ENCODE data around the gene MAST3.
A peak's percentile ranks its signal among the peaks of the same experiment; 100 is the strongest.
"Not testable (repeated sequence)": the region's sequence is repeated elsewhere in the genome, so short reads cannot be mapped to it uniquely, and the experiment has no call there.

Gene MAST3

DNA sequence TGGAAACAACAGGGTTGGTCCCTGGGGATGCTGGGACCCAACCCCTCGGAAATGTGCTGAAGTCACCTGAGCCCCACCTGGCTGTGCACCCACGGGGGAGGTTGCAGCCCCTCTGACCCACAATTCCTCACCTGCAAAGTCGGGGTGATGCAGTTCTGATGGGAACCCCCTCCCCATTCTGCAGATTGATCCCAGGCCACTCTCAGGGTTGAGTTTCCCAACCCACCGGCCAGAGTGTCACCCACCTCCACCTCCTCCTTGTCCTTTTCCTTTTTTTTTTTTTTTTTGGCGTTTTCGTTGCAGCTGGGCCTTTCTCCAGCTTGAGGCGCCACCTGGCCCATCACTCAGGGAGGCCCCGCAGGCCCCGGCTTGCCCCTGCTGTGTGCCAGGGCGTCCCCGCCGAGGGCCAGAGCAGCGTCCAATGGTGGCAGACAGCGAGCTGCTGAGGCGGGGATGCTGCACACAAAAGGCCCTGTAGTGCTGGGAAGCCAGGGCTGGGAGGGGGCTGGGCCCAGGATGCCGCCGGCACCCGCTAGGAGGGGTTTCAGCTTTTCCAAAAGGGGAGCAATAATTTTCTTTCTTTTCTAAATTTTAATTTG lies 60.0 kb downstream of the MAST3 start:
- no peak for DNase-seq (ENCODE audit: low read depth in 2 of 3, low spot score in 2 of 3)

DNA sequence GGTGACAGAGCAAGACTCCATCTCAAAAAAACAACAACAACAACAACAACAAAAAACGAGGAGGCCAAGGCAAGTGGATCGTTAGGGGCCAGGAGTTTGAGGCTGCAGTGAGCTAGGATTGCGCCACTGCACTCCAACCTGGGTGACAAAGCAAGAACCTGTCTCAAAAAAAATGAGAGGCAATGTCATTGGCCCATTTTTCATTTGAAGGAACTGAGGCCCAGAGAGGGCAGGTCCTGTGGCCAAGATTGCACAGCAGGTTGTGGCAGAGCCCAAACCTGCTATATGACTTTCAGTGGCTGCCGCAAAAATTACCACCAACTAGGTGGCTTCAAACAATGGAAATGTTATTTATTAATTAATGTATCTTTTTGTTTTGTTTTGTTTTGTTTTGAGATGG lies 60.9 kb downstream of the MAST3 start:
- DNase-seq (ENCODE audit: low read depth in 2 of 3, low spot score in 2 of 3): no peak

DNA sequence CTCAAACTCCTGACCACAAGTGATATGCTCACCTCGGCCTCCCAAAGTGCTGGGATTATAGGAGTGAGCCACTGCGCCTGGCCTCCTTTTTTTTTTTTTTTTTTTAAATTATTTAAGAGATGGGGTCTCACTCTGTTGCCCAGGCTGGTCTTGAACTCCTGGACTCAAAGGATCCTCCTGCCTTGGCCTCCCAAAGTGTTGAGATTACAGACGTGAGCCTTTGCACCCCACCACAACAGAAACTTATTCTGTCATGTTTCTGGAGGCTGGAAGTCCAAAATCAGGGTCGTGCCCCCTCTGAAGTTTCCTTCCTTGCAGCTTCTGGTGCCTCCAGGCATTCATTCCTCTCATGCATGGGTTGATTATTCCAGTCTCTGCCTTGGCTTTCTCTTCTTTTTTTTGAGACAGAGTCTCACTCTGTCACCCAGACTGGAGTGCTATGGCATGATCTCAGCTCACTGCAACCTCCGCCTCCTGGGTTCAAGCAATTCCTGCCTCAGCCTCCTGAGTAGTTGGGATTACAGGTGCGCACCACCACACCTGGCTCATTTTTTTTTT lies 61.6 kb downstream of the MAST3 start:
- not testable (repeated sequence) for DNase-seq (ENCODE audit: low read depth in 2 of 3, low spot score in 2 of 3)

DNA sequence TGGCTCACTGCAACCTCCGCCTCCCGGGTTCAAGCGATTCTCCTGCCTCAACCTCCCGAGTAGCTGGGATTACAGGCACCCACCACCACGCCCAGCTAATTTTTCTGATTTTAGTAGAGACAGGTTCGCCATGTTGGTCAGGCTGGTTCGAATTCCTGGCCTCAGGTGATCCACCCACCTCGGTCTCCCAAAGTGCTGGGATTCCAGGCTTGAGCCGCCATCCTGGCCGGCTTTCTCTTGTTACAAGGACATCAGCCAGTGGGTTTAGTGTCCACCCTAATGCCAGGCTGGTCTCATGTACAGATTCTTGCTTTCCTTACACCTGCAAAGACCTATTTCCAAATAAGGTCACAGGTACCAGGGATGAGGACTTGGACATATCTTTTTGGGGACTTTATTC lies 62.2 kb downstream of the MAST3 start:
- DNase-seq (ENCODE audit: low read depth in 2 of 3, low spot score in 2 of 3): no peak

DNA sequence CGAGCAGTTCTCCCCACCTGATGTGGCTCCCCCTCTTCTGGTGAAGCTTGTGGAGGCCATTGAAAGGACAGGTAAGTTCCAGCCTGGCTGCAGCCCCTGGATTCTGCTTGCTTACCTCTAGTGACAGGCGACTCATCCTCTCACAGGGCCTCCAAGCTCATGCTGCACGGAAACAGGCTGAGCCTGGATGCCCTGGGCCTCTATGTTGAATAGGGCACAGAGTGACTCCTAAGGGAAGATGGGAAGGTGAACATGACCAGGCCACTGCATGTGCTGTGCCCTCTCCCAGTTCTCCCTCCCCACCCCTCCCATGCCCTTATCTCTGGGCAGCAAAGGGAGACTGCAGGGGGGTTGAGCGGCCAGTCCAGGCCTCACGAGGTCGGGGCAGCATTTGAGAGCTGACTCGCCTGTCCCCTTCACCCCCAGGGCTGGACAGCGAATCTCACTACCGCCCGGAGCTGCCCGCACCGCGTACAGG lies 63.0 kb downstream of the MAST3 start:
- DNase-seq (ENCODE audit: low read depth in 2 of 3, low spot score in 2 of 3): peak in 1 of 3 experiments; percentile 16

DNA sequence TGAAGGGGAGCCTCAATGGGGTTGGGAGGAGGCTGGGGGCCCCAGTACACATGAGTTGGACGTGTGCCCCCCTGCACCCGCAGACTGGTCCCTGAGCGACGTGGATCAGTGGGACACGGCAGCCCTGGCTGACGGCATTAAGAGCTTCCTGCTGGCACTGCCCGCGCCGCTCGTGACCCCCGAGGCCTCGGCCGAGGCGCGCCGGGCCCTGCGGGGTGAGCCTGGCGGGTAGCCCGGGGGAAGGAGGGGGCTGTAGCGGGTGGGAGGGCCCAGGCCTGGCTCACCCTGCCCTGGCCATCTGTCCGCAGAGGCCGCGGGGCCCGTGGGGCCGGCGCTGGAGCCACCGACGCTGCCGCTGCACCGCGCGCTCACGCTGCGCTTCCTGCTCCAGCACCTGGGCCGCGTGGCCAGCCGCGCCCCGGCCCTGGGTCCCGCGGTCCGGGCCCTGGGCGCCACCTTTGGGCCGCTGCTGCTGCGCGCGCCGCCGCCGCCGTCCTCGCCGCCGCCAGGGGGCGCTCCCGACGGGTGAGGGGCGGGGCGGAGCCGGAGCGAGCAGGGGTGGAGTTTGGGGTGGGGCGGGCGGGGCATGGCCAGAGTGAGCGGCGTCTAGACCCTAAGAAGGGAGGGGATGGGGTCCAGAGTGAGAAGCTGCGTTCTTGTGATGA lies 63.5 kb downstream of the MAST3 start:
- peak; percentile 72 to 82 (median 78) for DNase-seq (ENCODE audit: low read depth in 2 of 3, low spot score in 2 of 3)

DNA sequence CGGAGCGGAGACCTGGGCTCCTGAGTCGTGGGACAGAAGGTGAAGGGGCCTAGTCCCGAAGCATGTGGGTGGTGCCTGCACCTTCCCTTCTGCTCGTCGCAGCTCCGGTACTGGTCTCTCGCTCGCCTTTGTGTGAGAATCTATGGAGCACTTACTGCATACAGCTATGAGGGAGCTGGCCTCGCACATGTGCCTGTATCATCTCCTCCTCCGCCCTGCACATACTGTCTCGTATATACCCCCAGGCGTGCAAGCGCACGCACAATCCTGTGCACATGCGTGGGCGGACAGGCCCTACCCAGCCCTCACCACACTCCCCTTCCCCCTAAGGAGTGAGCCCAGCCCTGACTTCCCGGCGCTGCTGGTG lies 64.0 kb downstream of the MAST3 start:
- DNase-seq (ENCODE audit: low read depth in 2 of 3, low spot score in 2 of 3): no peak

DNA sequence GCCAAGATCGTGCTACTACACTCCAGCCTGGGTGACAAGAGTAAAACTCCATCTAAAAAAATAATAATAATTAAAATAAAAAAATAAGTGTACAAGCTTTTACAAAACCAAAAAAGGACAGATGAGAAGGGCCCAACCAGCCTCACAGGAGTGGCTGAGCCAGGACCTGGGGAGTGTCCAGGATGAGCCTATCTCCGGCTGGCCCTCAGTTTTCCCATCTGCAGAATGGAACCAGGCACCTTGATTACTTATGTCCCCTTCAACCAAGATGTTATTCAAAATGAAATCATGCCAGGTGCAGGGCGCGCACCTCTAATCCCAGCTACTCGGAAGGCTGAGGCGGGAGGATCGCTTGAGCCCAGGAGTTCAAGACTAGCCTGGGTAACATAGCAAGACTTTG lies 66.5 kb downstream of the MAST3 start:
- DNase-seq (ENCODE audit: low read depth in 2 of 3, low spot score in 2 of 3): no peak

DNA sequence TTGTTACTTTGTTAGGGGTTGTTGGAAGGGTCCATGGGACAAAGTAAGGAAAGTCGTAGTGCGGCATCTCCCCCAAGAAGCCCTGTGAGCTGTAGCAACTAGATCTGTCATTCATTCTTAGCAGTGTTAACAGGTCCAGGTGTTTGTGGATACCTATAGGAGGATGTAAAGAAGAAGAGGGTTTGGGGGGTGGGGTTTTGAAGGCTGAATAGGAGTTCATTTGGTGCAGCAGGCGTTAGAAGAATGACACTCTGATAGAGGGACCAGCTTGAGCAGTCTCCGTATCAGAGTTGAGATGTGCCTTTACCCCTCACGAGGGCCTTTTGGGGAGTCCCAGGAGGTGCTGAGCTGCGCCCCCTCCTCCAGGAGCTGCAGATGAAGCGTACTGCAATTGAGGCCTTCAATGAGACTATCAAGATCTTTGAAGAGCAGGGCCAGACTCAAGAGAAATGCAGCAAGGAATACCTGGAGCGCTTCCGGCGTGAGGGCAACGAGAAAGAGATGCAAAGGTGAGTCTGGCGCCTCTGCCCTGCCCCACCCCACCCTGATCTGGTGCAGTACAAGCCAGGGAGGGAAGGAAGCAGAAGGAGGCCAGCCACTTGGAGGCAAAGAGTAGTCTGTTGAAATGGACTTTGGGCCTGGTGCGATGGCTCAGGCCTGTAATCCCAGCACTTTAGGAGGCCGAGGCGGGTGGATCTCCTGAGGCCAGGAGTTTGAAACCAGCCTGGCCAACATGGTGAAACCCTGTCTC lies 68.4 kb downstream of the MAST3 start:
- DNase-seq (ENCODE audit: low read depth in 2 of 3, low spot score in 2 of 3): no peak

DNA sequence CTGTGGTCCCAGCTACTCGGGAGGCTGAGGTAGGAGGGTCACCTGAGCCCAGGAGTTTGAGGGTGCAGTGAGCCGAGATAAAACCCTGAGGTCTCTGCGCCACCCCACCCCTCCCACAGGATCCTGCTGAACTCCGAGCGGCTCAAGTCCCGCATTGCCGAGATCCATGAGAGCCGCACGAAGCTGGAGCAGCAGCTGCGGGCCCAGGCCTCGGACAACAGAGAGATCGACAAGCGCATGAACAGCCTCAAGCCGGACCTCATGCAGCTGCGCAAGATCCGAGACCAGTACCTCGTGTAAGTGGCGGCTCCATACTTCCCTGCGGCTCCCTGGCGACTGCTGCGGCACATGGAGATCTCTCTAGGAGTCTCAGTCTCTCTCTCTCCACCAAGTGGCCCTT lies 69.4 kb downstream of the MAST3 start:
- DNase-seq (ENCODE audit: low read depth in 2 of 3, low spot score in 2 of 3): no peak

DNA sequence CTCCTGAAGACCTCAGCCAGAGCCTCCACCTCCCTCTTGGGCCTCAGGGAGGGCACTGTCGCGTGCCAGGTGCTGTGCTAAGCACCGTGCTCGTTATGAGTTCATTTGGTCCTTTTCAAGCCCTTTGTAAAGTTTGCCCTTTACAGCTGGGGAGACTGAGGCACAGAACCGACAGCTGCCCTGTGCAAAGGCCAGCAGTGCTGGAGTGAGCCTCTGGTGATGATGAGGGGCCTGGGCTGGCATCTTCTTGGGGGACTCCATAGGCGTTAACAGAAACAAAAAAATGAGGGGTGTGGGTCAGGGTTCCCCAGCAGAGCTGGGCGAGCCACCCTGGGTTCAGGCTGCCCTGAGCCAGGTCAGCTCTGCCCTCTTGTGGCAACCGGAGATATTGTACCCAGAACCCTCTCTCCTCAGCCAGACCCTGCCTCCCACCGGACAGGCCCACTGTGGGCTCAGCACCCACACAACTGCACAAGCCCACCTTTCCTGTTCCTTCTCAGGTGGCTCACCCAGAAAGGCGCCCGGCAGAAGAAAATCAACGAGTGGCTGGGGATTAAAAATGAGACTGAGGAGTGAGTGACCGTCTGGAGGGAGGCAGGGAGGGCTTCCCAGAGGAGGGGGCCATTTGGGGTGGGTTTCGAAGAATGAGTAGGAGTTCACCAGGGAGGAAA lies 70.5 kb downstream of the MAST3 start:
- DNase-seq (ENCODE audit: low read depth in 2 of 3, low spot score in 2 of 3): peak in 1 of 3 experiments; percentile 39

DNA sequence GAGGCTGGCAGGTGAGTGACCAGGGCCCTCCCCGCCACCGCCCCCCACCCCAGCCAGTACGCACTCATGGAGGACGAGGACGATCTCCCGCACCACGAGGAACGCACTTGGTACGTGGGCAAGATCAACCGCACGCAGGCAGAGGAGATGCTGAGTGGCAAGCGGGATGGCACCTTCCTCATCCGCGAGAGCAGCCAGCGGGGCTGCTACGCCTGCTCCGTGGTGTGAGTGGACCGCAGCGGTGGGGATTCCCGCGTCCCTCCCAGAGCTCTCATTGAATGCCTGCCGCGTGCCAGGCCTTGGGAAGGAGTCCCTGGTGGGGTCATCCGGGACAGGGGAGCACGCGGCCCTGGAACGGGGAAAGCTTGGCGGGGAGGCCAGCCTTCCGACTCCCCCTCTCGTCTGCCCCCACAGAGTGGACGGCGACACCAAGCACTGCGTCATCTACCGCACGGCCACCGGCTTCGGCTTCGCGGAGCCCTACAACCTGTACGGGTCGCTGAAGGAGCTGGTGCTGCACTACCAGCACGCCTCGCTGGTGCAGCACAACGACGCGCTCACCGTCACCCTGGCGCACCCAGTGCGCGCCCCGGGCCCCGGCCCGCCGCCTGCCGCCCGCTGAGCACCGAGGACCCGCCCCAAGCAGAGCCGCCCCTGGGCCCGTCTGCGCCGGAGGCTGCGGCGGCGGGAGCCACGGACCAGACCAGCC lies 71.2 kb downstream of the MAST3 start:
- DNase-seq (ENCODE audit: low read depth in 2 of 3, low spot score in 2 of 3): no peak

DNA sequence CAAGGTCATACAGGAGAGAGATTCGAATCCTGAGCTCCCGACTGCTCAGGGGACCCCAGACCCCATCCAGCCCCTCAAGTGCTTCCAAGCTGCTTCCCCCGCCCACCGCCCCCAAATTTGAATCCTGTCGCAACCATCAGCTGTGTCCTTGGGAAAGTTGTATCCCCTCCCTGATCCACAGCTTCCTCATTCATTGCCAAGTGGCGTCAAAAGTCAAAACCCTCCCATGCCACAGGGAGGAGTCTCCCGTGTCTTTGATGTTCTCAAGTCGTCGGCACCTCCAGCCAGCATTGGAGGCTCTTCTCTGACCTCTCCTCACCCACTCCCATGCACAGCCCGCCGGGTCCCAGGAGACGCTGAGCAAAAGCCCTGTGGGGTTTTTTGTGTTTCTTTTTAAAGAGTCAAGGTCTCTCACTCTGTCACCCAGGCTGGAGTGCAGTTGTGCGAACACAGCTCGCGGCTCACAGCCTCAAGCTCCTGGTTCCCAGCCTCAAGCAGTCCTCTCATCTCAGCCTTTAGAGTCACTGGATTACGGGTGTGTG lies 73.2 kb downstream of the MAST3 start:
- no peak for DNase-seq (ENCODE audit: low read depth in 2 of 3, low spot score in 2 of 3)

DNA sequence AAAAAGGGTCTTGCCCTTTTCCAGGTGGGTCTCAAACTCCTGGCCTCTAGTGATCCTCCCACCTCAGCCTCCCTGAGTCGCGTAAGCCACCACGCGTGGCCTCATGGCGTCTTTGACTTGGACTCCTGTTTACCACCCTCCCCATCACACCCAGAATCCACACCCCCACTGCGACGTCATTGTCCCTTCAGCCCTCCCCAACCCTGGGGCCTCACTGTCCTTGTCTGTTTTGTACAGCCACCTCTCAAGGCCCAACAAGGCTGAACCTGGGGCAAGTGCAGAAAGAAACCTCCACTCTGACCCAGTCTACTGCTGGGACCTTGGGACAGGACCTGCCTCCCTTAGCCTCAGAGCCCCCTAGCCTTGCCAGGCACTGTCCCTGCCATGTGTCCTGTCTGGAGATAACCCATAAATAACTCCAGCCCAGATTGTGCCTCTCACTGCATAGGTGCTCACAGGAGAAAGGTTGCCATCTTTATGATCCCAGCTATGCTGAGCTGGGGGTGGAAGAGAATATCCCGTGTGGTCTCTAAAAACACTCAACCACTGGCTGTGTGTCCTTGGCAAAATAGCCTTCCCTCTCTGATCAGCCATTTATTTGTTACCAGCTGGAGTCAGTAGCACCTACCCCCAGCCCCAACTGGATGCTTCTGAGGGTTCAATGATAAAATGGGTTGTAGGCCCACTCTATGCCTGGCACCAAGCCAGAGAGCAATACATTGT lies 74.2 kb downstream of the MAST3 start:
- no peak for DNase-seq (ENCODE audit: low read depth in 2 of 3, low spot score in 2 of 3)

DNA sequence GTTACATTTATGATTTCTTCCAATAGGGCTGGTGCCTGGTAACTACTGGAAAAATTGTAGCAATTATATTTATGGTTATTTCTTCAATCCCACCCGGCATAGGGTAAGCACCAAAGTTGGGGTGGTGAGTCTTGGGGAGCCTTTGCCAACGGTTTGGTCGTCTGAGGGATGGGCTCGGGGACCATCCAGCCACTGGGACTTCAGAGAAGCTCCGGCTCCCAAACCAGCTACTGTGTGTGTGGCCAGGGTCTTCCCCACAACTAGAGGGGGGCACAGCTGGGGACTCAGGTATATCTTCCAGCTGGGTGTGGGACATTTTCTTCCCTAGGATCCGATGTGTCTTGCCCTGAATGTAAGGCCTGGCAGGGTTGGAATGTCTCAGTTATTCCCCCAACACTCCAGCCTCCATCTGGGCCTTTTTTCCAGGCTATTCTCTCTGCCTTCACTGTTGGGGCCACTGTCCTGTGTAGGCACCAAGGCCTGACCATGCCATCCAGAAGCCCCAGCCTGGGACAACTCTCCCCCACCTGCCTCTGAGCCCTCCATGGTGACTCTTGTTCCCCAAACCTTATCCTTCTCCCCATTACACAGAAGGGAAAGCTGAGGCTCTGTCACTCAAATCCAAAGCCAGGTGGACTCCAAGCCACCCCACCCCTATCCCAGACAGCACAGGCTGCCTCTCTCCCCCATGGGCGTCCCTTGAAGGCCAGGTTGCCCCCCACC lies 74.9 kb downstream of the MAST3 start:
- DNase-seq (ENCODE audit: low read depth in 2 of 3, low spot score in 2 of 3): no peak

DNA sequence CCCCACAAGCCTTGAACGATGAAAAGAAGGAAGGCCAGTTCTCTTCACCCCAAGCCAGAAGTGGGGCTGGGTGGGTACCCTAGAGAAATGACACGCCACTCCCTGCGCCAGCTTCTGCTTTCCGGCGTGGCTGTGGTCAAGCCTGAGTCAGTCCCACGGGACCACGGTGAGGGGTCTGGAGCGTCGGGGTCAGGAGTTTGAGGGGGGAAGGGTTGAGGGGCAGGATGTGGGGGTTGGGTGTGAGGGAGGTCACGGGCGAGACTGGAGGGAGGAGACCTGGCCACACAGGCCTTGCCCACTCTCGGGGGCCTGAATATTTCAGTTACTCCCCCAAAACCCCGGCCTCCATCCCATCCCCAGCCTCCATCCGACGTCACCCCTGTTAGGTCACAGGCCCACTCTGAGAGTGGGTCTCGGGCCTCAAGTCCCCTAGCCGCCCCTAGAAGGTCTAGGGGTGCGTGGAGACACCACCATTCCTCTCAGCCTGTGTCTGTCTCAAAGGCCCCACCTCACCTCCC lies 75.5 kb downstream of the MAST3 start:
- no peak for DNase-seq (ENCODE audit: low read depth in 2 of 3, low spot score in 2 of 3)

DNA sequence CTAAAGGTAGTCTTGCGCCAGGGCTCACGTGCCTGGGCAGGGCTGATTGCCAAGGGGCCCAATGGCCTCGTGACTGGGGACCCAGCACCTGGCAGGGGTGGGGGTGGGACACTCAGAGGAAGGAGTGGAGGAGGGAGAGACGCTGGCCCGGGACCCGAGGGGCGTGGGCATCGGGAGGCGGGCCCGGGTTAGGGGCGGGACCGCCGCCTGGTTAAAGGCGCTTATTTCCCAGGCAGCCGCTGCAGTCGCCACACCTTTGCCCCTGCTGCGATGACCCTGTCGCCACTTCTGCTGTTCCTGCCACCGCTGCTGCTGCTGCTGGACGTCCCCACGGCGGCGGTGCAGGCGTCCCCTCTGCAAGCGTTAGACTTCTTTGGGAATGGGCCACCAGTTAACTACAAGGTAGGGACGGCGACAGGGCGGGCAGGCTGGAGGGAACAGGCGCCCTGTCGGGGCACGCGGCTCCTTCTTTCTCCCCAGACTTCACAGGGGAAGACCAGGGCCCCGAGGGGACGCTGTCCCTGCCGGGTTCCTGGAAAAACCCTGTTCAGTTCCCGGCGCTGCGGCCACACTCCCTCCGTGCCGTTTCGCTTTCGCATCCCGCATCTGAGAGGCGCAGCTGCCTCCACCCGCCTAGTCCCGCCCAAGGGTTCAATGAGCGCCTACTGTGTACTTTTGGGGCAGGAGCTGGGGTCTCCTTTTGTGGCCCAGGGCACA lies 76.2 kb downstream of the MAST3 start, which contains the start of gene IFI30:
TSS of gene IFI30 (plus strand) at position 242 of the 717 bp plus-strand sequence. CDS start at position 271, 29 bp downstream.
- peak in 1 of 3 experiments; percentile 37 for DNase-seq (ENCODE audit: low read depth in 2 of 3, low spot score in 2 of 3)

DNA sequence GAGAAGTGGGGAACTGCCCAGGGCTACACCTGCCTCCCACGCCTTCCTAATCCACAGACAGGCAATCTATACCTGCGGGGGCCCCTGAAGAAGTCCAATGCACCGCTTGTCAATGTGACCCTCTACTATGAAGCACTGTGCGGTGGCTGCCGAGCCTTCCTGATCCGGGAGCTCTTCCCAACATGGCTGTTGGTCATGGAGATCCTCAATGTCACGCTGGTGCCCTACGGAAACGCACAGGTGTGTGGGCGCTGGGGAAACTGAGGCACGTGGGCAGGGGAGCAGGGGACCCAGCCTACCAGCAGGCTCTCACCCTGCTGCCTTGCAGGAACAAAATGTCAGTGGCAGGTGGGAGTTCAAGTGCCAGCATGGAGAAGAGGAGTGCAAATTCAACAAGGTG lies 77.4 kb downstream of the MAST3 start:
- no peak for DNase-seq (ENCODE audit: low read depth in 2 of 3, low spot score in 2 of 3)
